Activated naive CD8-positive, alpha-beta T cell treated with anti-CD3 and anti-CD28 coated beads, Interleukin-2, amount 50 U/mL, for 16 hours (primary cell): ENCODE measurements around the gene AFAP1L1.

Source experiments
- DNase-seq: peaks from one replicate; pipeline ENCODE4 v3.0.0-alpha.2; 2020; ENCODE audit warnings: low read depth, low spot score

Gene AFAP1L1

DNA sequence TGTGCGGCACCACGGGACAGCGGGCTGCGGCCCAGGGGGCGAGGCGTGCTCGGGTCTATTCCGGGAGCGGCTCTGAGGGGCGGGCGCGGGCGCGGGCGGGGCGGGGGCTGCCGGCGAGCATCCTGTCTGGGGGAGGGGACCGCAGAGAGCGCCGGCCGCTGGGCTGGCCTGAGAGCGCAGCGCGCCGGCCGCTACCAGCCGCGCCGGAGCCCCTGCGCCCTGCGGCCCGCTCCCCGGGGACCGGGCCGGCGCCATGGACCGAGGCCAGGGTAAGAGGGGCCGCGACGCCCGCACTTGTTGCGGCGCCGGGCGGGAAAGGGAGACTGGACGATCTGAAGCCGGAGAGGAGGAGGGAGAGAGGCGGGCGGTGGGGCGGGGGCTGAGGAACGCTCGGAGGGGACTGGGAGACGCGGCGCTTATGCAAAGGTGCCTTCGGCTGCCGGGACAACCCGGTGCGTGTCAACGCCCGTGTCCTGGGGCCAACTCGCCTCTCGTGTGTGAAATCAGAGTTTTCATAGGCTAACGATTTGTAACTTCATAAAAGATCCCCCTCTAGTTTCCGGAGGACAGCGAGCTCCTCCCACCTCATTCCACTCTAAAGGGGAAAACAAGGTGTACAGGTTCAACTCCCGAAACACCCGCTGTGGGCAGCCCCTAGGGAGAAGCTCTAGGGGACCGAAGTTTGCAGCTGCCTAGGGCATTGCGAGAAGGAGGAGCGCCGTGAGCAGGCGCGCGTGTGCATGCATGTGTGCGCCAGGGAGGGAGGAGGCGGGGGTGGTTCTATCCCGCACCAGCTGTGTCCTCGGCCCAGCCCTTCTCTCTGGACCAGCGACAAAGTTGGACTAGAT, at the start of gene AFAP1L1:
Gene AFAP1L1 (plus strand): TSS at position 144 of the 848 bp plus-strand sequence. CDS start 110 bp downstream, at position 254.
- no peak for DNase-seq

DNA sequence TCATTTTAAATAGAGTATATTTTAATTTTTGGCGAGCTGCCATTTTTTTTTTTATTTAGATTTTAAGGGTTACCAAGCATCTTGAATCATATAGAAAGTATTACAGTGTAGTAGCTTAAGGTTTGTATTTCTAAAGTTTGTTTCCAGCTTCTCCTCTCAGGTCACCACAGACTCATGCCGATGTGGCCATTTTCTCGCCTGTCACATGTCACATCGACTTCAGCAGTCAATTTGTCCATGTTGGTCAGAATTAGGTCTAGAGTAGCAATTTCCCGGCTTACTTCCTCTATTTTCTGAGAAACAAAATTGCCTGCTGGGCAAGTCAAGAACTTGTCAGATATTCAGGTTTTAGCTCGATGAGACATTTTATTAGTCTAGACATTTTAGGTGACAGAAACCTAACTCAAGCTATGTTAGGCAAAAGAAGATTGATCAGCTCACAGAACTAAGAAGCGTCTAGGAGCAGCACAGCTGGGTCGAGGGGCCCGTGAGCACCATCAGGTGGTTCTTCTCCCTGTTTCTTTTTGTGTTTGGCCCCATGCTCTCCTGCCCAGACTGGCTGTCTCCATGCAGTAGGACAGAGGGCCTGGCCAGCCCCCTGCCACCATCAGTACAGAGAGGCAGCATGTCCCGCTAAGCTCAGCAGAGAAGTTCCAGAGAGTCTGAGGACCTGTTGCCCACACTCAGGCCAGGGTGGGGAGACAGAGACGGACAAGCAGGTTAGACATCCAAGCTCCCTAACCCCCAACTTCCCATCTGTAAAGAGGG, 48.4 kb upstream of the AFAP1L1 start:
- DNase-seq: no peak

DNA sequence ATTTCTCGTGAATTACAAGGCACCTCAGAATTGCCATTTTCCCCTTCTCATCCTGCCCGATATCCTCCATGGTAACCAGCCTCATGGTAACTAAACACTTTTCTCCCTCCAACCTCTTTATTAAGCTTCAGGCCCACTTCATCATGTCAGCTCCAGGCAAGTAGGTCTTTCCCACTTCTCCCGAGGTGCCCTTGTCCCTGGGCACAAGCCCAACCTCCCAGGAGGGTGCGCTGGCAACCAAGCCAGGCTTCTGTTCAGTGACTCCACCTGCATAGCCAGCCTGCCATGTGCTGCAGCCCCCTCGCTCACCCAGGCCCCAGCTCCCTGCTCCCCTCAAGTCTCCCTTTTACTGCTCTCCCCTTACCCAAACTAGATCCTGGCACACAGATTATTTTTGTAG, 47.4 kb upstream of the AFAP1L1 start:
- no peak for DNase-seq

DNA sequence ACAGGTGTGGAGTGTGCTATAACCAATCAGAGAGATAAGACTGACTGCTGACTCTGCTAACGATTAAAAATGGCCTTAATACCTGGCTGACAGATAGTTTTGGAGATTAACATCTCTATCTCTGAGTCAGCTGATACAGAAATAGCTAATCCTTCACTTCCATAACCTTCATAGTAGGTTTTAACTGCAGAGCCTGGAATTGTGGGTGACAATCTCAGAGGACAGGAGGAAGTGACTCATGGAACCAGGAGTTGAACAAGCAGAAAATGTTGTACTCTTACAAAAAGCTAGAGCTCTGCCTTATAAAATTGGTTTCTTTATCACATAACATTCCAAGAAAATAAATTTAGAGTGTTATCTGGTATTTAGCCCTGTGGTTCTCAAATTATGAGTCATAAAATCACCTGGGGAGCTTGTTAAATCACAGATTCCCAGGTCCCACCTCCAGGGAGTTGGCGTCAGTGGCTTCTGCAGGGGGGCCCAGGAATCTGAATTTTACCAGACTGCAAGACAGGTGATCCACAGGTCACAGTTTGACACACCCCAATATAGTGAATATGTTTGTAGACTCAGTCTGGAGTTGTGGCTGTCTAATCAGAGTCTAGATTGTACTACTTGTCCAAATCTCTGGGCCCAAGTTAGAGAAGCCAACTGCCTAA, 44.4 kb upstream of the AFAP1L1 start:
- DNase-seq: no peak

DNA sequence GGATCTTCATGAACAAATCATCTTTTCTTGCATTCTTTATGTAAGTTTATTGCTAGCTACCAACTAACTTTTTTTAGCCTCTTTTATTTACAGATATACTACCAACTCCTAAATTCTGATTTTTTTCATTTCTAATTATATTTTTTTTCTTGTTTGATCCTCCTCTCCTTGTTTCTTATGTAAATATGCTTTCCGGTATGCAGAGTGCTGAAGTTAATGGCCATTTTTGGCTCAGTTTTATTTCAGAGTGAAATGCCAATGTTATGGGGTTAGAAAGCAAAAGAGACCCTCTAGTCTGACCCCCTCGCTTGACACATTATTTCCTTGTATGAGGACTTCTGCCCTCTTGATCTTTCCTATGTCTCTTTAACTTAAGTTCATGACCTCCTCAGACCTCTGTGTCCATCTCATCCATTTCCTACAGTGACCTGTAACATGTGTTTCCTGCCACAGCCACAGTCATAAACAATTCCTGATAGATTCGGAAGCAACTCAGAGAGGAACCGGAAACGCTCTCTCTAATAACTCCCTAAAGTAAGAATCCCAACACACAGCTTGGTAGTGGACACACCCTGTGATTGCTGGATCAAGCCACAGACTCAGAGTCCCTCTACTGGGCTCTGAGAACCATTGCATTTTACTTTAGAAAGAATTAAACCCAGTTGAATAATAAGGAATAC, 42.9 kb upstream of the AFAP1L1 start:
- DNase-seq: no peak

DNA sequence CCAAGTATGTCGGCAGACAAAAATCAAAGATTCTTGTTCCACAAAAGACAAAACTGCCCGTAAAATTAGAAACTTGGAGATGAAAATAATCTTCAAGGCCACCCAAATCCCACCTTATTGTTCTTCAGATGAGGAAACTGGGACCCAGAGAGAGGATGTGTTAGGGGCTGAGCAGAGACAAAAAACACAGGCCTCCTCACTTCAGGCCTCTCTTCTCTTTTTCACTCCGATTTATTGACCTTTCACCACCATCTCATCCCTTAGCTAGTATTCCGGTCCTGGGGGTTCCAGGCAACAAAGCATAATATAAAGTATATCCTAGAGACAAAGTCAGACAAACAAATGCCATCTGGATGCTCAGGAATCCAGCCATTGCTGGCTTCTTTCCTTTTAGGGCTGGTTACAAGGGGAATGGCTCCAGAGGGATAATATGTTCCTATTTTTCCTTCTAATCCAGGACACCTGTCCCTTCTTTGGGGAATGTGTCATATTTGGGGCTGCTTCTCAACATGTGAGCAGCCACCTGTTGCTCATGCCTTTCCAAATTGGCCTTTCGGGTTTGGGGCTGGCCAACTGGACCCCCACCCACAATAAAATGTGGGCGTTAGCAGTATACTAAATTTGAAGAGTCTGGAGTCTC, 42.2 kb upstream of the AFAP1L1 start:
- DNase-seq: no peak

DNA sequence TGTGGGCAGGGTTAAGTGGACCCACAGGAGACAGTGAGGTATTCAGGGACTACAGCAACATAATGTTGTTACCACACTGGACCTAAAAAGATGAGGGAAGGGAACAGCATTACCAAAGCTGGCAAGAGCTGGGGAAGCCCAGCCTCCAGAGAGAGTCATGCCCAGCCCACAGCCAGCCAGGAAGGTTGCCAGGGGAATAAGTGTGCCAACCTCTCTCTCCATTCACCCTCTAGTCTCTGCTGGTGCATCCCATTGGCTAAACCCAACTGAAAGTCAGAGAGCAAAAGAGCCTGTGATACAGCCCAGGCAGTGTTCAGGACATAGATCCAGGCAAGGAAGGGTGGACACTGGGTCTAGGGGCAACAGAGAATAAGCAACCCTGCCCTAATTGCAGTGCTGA, 35.8 kb upstream of the AFAP1L1 start:
- DNase-seq: no peak

DNA sequence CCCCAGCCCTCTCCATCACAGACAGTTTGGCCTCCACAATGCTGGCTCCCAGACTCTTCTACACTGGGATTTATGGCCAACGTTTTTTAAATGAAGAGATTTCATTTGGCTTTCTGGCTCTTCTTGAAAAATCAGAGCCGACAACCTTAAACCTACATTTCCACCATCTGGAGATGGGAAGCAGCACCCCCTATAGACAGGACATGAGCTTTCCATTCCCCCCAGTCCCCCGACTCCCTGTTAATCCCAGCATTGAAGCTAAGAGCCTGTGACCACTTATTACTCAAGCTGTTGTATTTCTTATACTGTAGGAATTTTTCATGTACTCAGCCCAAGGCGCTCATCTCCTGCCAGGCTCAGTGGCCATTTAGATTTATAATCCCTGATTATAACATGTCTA, 34.0 kb upstream of the AFAP1L1 start:
- DNase-seq: no peak

DNA sequence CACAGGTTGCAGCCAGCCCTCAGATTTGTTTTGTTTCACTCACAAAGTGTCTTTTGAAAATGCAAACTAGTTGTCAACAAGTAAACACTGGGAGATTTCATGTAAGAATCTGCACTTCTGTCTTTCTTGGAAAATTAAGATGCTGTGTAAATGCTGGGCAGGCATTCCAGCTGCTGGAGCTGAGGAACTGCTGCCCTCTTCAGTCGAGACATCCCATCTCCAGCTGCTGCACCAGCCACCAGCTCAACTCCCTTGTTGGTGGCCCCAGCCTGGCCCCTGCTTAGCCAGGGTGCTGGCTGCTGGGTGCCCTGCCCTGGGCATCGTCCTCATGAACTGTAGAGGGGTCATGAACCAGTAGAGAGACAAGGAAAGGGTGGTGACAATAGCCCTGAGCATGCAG, 33.1 kb upstream of the AFAP1L1 start:
- DNase-seq: no peak

DNA sequence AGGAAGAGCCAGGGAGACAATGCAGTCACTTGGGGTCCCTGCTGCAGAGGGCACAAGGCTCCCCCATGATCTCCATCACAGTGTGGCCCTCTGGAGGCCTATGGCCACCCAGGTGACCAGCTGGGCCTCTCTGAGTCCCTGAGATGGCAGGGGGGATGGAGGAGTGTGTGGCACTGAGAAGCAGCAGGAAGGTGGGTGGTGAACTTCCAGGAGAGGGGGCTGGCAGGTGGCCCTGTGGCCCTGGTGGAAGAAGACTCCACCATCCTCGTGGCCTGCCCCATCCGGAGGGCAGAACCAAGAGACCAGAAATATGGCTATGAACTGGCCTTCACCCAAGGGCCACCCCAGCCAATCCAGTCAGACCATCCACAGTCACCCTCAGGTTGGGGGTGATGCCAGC, 31.7 kb upstream of the AFAP1L1 start:
- no peak for DNase-seq

DNA sequence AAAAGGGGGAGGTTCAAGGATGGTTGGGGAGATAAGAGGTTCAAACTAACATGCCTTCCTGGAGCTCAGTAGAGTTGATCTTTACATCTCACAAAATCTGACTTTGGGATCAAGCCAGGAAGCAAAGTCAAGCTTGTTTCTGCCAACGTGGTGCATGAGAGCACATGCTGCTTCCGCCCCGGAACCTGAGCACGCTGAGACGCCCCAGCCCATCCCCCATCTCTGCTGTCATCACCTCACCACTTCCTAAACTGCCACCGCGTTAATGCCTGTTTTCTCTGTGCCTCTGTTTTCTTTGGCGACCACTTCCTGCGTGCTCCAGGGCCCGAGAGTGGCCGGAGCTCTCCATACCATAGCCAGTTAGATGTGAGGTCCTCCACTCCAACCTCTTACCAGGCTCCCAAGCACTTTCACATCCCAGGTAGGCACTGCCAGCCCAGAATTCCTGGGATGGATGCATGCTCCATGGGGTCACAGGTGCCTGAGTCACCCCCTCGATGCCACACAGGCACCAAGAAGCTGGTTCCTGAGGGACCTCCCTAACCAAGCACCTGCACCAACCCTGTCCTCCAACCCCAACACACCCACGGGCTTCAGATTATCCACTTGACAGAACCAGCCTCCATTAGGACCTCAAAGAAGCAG, 31.2 kb upstream of the AFAP1L1 start:
- DNase-seq: peak; percentile 53

DNA sequence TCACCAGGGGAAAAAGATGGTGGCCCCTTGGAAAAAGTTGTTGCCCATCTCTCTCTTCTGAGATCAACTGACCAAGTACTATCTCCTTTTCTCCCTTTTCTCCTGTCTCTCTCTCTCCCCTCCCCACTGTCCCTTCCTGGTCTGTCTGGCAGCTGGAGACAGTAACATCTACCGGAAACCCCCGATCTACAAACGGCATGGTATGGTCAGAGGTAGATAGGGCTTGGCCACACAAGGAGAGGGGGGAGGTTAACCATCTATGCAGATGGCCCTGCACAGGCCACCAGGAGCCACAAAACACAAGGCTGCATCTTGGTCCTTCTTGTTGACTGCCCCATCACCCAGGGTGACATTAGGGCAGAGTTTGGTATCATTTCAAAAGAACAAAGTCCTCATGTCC, 29.3 kb upstream of the AFAP1L1 start:
- DNase-seq: no peak

DNA sequence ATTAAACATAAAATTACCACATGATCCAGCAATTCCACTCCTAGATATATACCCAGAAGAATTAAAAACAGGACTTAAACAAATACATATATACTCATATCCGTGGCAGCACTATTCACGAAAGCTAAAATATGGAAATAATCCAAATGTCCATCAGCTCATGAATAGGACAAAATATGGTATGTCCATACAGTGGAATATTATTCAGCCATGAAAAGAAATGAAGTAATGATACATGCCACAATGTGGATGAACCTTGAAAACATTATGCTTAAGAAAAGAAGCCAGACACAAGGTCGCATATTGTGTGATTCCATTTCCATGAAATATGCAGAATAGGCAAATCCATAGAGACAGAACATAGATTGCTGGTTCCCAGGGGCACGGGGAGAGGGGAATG, 24.8 kb upstream of the AFAP1L1 start:
- DNase-seq: no peak

DNA sequence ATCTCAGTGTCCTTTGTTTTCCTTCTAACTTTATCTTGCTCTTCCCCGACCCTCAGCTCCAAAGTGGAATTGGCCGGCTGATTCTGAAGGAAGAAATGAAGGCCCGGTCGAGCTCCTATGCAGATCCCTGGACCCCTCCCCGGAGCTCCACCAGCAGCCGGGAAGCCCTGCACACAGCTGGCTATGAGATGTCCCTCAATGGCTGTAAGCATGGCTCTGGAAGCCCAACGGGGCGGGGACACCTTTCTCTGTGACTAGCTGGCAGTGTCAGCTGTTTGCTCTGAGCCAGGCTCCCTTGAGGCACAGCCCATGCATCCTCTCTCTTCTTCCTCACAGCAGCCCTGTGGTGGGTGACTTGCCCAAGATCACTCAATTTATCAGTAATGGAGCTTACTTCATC, 23.9 kb upstream of the AFAP1L1 start:
- no peak for DNase-seq

DNA sequence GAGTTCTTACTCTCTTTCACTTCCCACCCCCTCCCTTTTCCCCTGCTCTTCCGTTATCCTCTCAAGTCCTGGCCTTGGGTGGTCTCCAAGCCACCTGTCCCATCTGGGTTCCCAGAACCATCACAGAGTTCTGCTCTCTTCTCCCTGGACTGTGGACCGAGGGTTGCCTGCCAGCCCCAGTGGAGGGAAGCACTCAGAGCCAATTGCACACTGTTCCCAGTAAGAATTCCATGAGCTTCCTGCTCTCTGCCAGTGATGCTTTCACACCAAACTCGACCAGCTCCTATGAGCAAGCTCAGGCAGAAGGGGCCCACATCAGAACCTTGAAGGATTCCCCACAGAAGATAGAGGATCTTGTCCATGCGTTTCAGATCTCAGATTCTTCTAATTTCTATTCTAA, 20.1 kb upstream of the AFAP1L1 start:
- no peak for DNase-seq

DNA sequence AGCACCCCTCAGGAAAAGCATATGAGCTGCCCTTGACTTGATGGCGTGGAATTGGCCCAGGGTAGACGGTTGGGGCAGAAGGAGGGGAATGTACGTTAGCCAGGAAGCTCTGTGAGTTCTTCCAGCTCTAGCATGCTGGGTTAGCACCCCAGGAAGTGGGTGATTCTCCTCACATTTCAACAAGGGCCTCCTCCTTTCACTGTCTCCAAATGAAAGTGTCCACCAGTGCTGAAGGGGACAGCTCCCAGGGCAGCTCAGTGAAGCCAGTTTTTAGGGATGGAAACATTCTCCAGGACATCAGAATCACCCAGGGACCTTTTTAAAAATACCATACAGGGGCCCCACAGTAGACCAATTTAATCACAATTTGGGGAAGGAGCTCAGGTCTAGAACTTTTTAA, 17.2 kb upstream of the AFAP1L1 start:
- no peak for DNase-seq

DNA sequence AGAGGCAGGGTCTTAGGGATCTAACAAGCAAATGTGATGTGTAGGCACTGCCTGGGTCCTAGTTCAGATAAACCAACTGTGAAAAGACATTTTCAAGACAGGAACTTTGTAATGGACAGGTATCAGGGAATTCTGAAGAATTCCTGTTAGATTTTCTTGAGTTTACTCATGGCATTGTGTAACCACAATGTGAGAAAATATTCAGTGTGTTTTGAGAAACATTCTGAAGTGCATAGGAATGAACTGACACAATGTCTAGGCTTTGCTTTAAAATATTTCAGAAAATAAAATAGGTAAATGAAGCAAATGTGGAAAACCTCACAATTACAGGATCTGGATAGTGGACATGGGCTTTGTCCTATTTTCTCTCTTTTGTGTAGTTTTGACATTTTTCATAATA, 15.2 kb upstream of the AFAP1L1 start:
- no peak for DNase-seq

DNA sequence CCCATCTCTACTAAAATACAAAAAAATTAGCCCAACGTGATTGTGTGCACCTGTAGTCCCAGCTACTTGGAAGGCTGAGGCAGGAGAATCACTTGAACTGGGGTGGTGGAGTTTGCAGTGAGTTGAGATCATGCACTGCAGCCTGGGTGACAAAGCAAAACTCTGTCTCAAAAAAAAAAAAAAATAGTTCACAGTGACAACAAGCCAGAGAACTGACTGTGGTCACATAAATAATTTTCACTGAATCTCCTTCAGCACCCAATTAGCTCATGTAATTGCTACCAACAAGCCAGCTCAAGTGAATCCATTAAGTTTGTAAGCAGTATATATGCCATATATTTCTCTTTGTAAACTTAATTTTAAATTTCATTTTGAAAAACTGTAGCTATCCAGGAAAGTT, 14.5 kb upstream of the AFAP1L1 start:
- DNase-seq: no peak

DNA sequence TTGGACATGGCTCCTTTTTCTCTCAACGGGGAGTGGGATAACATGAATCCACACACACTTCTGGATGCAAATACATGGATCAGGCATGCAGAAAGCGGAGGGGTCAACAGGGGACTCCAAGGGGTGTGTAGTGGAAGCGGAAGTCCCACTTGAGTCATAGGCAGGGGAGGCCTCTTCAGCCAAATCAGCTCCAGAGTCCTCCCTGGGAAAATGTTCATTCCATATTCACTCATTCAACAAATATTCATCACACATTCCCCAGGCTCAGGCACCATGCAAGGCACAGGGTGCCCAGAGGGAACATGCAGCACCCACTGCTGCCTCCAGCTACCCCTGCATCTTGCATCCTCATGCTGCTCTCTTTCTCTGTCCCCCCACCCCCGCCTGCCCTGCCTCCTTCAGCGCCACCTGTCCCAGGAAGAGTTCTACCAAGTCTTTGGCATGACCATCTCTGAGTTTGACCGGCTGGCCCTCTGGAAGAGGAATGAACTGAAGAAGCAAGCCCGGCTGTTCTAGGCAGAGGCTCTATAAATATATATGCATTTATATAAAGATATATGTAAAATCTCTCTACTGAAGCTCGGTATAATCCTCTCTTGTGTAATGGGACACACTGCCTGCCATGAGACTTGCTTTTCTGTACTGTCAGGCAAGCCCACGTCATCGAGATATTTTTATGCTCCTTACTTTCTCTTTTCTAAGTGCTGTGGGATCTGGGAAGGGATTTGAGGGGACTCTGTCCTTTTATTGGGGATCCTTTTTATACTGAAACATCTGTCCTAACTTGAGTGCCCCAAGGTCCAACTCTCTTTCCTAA, 13.6 kb upstream of the AFAP1L1 start:
- no peak for DNase-seq

DNA sequence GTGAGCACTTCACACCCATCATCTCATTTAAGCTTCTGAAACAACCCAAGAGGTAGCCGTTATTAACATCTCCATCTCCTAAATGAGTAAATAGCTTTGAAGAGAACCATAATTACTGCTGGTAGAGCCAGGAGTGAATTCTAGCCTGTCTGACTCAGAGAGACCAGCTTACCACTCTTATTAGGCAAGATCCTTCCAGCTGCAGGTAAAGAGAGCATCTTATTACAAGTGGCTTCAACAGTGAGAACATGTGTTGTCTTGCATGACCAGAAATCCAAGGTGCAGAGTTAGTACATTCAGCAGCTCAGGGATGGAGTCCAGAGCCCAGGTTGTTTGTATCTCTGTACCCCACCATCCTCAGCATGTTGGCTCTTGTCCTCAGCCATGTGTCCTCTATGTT, 10.9 kb upstream of the AFAP1L1 start:
- DNase-seq: no peak
